HG02943 (cell line): Measurements from ENCODE around the gene CACNA2D2.
"Not testable (repeated sequence)": the region's sequence is repeated elsewhere in the genome, so short reads cannot be mapped to it uniquely, and the experiment has no call there.

ENCODE experiments used
- ATAC-seq: cut with Tn5 transposase; IDR thresholded peaks from one replicate; pipeline ENCODE4 v1.9.1; 2021; ENCODE audit warnings: mild to moderate bottlenecking, low read depth, moderate library complexity; ENCODE audit not compliant: unreplicated experiment

The CACNA2D2 gene

GRCh38 chr3:50530001-50530970 is 26.9 kb upstream of the CACNA2D2 start:
- ATAC-seq = no peak

GRCh38 chr3:50525987-50526386 is 22.6 kb upstream of the CACNA2D2 start:
- no peak for ATAC-seq

GRCh38 chr3:50525191-50525910 is 21.9 kb upstream of the CACNA2D2 start:
- no peak for ATAC-seq

GRCh38 chr3:50524746-50525145 is 21.3 kb upstream of the CACNA2D2 start:
- no peak for ATAC-seq

GRCh38 chr3:50523279-50523811 is 19.9 kb upstream of the CACNA2D2 start:
- ATAC-seq = no peak

- ATAC-seq = no peak
These were observed 18.1 kb upstream of the CACNA2D2 start for GRCh38 chr3:50521572-50521971.

GRCh38 chr3:50520849-50521248 is 17.4 kb upstream of the CACNA2D2 start:
- no peak for ATAC-seq

GRCh38 chr3:50519471-50520089 is 16.1 kb upstream of the CACNA2D2 start:
- no peak for ATAC-seq

GRCh38 chr3:50518436-50518835 is 15.0 kb upstream of the CACNA2D2 start:
- no peak for ATAC-seq

- ATAC-seq = no peak
These were observed 14.3 kb upstream of the CACNA2D2 start for GRCh38 chr3:50517721-50518206.

- ATAC-seq = no peak
These were observed 13.0 kb upstream of the CACNA2D2 start for GRCh38 chr3:50516440-50516871.

- ATAC-seq = no peak
These were observed 12.4 kb upstream of the CACNA2D2 start for GRCh38 chr3:50515565-50516439.

- ATAC-seq = not testable (repeated sequence)
These were observed 9.5 kb upstream of the CACNA2D2 start for GRCh38 chr3:50512908-50513307.

- ATAC-seq = no peak
These were observed 8.7 kb upstream of the CACNA2D2 start for GRCh38 chr3:50512131-50512530.

- ATAC-seq = no peak
These were observed 6.9 kb upstream of the CACNA2D2 start for GRCh38 chr3:50510325-50510724.

GRCh38 chr3:50509715-50510114 is 6.3 kb upstream of the CACNA2D2 start:
- no peak for ATAC-seq

- ATAC-seq = no peak
These were observed 5.4 kb upstream of the CACNA2D2 start for GRCh38 chr3:50508821-50509220.

GRCh38 chr3:50506169-50506568 is 2.7 kb upstream of the CACNA2D2 start:
- ATAC-seq = no peak

GRCh38 chr3:50504681-50505080 is 1.2 kb upstream of the CACNA2D2 start:
- no peak for ATAC-seq
